Esophagus squamous epithelium (tissue), 4 donors: Measurements from ENCODE around the gene C1QTNF6.

ENCODE experiments used
- CTCF ChIP-seq, 6 experiments: fragments of 450-650 bp in 4 of 6; fragments of 200-600 bp in 2 of 6; sonication (generic) in 2 of 6; IDR thresholded peaks; one replicate each; pipeline ENCODE4 v1.5.1; 2016 to 2019; ENCODE audit warnings: antibody characterized with exemption in 6 of 6, mild to moderate bottlenecking in 4 of 6, moderate library complexity in 4 of 6
- POLR2A ChIP-seq, 4 donors: fragments of 450-650 bp; IDR thresholded peaks; one replicate each; pipeline ENCODE4 v1.6.1; 2017; ENCODE audit warnings: antibody characterized with exemption in 4 of 4, mild to moderate bottlenecking in 4 of 4, moderate library complexity in 3 of 4

DNA sequence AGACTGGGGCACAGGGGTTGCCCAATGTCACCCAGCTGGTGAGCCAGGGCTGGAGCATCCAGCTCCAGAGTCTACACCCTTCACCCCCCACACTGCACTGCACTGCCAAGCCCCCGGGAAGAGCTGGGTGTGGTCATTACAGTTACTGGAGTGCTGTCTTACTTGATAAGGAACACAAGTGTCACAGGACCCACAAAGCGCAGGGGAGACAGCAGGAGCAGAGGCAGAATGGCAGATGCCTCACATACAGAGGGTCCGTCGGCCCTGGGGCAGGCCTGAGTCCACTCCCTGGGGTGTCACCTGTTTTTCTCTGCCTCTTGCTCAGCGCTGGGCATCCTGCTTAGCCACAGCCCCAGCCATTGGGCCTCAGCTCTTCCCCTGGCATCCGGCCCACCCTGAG, 46.1 kb downstream of the C1QTNF6 start:
- TF ChIP-seq POLR2A (IDR thresholded peaks at IDR 0.05), result no peak
- no peak for TF ChIP-seq CTCF (IDR thresholded peaks at IDR 0.05)
